ENCODE measurements around the gene PSORS1C1.

Gene PSORS1C1

DNA sequence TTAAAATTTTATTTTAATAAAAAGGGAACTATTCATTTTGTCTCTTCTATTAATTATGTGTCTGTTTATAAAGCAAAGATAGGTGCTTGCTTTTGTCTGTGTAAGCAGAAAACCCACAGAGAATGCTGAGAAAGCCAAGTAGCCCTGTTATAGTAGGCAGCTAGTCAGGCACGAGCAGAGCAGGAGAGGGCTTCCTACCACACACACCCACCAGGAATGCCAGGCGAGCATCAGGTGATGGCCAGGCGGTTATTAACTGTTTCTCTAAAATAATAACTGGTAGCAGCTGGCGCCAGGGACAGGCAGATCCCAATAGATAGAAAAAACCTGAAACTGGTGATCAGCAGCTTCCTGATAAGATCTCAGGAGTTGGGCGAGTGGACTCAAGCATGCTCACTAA lies 17.9 kb upstream of the PSORS1C1 start:
- DNase-seq, result no peak

DNA sequence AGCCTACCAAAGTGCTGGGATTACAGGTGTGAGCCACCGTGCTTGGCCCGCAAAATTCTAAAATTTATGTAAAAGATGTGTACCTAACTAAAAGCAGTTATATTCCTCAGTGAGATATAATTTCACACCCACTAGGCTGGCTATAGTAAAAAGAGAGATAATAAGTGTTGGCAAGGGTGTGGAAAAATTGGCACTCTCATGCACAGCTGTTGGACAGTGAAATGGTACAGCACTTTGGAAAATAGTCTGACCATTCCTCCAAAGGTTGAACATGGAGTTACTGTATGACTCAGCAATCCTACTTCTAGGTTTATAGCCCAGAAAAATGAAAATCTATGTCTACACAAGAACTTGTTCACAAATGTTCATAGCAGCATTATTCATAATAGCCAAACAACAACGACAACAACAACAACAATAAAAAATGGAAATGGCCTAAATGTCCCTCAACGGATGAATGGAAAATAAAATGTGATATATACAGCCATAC lies 16.1 kb upstream of the PSORS1C1 start:
- no peak for DNase-seq

DNA sequence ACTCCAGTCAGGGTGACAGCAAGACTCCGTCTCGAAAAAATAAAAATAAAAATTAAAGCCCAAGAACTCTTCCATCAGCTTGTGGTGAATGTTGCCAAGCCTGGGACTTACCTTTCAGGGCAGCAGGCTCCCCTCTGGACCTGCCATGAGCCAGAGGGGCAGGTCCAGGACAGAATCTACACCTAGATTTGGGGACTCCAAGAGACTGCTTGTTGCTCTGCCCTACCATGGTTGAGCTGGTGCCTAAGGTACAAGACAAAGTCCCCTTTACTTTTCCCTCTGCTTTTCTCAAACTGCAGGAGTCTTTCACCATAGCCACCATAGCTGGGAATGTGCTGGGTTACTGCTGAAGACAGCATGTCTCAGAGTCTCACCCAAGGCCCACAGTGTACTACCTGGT lies 11.5 kb upstream of the PSORS1C1 start:
- no peak for DNase-seq

DNA sequence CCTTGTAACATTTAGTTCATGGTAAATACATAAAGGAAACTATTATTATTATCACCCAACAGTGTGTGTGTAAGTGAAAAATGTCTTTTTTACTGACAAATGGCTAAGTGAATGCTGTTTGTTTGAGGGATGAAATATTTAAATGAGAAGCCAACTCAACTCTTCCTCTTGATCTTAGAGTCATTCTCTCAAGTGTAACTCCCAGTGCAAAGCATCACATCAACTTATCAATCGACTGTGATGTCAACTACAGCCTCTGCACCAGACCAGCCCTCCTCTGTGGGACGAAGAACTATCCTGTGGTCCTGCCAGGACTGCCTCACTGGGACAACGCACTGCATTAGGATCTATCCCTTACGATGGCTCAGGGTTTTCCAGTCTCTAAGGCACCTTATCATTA lies 7.5 kb upstream of the PSORS1C1 start:
- DNase-seq, result no peak

DNA sequence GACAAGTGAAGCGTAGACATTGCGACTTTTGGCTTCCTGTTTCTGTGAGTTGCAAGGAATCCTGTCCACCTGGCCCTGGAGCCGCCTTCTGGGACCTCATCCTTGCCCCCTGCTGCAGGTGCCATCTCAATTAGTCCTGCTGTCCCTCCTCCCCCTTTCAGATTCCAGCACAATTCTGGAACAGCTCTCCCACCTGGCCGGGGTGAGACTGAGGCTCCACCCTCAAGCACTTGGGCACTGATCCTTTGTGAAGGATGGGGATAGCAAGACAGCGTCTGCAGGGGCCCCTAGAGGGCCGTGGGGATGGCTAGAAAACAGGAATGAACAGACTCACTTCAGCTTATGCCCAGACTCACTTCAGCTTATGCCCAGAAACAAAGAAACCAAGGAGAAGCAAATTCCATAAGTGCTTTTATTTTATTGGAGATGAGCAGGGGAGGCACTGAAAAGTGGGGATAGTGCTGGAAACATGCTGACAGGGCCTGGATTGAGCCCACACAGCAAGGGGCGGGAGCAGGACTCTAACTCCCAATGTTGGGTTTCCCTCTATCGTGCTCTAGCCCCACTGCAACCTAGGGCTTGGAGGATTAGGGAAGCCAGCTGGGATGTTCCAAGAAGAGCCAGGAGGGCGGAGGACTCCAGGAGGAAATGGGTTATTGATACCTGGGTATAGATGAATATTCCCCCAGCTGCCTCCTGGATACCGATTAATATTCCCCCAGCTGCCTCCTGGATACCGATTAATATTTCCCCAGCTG lies 3.6 kb upstream of the PSORS1C1 start:
- DNase-seq, result no peak

DNA sequence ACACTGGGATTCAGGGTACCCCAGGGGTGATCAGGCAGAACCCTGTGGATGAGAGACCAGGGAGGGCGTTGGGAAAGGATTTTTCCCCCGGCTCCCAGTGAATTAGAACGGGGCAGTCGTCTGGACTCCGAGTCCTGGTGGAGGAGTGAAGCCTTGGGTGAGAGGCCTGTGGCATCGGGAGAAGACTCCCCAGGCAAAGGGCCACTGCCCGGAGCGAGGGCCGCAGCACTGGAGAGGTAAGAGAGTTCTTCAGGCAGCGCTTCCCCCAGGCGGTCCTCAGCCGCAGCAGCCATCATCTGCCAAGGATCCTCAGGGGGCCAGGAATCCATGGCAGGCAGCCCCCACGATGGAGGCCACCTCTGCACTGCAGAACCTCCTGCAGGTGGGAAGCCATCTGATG lies 2.9 kb upstream of the PSORS1C1 start:
- DNase-seq, result no peak

DNA sequence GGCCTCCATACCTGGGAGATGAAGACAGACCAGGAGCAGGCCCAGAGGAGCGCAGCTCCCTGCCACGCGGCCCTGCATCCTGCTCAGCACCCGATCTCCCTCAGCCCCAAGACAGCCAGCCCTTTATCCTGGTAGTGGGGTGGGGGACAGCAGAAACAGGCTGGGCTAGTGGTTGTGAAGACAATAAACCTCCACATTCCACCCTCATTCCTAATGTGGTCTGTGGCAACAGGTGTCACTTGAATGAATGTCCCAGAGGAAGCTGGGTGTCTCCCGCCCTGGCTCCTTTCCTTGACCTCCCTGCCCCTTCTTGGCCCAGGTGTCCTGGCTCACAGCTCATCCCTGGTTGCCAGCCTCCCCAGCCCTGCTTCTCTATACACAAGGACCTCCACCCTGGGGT lies 2.1 kb upstream of the PSORS1C1 start, which contains the start of gene C6orf15:
Gene C6orf15 (minus strand): TSS at position 98 of the 400 bp plus-strand sequence. CDS start 20 bp downstream, at position 78.
- DNase-seq, result no peak

DNA sequence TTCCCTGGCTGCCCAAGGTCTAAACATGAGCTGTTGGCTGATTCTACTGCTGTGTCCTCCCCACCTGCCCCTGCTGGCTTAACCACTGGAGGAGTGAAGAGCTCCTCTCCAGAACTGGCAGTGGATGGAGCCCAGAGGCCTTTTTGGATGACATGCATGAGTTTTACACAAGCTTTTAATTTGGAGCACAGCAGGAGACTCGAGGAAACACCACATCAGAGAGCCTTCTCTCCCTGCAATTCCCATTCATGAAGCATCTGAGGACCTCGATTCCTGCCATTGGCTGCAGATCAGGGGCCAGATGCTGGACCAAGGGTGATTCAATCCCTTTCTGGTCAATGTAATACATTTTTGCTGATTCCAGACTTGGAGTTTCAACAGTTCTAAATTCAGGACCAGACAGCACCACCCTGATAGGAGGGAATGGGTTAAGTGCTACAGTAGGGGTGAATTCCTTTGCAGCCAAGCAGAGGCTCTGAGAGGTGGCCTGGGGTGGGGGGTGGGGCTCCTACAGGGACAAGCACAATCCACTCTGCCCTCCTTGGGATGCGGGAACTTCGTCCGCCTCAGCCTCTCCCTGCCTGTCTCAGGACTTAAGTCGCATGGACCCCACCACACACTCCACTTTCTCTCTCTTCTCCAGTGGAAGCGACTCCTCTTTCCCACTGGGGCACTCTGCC lies 599 bp upstream of the PSORS1C1 start:
- DNase-seq, result no peak

DNA sequence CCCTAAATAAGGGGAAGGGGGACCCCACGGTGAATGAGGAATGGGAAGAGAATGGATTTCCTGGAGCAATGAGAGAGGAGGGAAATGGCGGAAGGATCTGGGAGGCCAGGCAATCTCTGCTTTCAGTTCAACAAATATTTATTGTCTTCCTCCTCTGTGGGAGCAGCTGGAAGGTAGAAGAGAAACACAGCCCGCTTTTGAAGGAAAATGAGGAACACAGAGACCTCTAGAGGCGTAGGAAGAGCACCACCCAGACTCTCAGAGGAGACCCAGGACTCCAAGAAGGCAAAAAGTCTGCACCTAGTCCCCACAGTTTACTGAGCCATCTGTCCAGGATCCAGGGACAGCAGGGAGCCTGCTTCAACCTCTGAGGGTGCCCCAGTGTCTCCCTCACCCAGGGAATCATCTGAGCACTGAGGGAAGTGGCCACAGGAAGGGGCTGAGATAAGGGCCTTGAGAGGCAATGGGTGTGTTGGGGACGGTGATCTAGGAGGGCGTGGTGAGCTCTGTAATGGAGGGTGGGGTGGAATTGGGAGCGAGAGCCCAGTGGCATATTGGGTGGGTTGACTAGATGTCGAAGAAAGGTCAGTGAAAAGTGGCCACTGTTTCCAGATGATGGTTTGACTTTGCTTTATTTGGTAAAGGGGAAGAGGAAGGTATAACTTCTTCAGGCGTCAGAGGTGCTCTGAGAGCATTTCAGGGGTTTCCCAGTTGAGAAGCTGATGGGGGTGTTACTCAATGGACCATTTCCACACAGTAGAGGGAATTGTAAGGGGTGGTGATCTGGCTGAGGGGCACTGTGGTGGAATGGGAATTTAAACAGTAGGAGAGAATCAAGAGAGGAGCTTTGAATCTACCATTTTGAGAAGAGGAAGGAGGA lies 610 bp downstream of the PSORS1C1 start:
- no peak for DNase-seq

DNA sequence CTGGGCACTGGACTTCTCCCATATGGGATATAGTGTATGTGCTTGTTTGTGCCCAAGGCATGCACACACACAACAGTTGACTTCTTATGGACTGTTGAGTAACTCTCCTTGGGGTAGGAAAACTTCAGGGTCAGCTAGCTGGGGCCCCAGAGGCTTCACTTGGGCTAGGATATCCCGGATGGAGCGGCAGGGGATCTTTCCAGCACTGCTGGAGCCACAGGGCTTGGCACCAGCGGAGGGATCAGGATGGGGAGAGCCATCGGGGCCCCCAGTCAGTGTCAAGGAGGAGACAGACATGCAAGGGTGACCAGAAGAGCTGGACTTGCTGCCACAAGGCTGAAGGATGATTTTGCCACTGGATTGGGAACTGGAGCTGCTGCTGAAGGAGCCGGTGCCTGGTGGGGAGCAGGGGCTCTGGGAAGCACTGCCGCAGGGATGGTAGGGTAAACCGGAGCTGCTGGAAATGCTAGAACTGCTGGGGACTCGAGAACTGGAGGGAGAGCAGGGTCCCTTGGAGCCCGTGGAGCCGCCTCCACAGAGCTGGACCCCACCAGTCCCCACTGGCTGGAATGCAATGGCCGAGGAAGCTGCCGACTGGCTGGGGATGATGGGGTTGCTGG lies 1.5 kb downstream of the PSORS1C1 start:
- DNase-seq, result no peak

DNA sequence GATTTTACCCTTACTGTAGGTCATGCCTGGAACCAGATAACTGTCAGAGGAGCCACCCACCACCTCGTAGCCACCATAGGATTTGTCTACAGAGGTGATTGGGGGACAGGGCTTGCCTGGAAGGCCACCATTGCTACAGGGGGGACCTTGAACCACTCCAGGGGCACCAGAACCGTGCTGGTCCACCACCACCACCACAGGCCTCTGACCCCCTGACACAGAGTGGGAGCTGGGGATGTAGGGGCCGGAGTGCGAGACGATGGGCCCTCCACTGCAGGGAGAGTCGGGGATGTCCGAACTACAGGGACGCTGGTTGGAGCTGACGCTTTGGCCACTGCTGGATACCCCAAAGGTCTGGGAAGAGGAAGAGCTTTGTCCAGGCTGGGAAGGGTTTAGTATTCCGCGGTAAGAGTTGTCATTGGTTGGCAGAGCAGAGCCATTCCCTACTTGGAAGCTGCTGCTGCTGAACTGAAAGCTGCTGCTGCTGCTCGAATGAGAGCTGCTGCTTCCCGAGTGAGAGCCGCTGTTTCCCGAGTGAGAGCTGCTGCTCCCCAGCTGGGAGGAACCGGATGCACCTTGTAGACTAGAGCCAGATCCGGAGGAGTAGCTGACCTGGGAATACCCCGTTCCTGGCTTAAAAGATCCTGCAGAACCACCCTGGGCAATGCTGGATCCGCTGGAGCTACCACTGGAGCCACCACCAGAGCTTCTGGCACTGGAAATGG lies 2.2 kb downstream of the PSORS1C1 start:
- DNase-seq, result no peak

DNA sequence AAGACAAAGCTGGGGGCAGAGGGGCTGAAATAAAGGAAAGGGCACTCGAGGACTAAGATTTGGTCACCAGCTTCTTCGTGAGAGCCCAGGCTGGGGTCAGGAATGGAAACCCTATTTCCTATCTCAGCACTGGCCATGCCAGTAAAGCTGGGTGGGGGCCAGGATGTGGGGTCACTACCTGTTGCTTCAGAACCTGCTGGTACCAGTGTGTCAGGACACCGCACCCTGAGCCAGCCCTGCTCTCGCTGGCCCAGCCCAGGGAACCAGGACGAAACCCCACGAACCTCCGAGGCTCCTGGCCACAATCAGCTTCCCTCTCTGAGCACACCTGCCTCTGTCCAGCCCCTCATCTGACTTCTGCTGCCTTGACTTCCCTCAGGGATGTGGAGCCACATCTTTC lies 3.6 kb downstream of the PSORS1C1 start:
- DNase-seq, result no peak

DNA sequence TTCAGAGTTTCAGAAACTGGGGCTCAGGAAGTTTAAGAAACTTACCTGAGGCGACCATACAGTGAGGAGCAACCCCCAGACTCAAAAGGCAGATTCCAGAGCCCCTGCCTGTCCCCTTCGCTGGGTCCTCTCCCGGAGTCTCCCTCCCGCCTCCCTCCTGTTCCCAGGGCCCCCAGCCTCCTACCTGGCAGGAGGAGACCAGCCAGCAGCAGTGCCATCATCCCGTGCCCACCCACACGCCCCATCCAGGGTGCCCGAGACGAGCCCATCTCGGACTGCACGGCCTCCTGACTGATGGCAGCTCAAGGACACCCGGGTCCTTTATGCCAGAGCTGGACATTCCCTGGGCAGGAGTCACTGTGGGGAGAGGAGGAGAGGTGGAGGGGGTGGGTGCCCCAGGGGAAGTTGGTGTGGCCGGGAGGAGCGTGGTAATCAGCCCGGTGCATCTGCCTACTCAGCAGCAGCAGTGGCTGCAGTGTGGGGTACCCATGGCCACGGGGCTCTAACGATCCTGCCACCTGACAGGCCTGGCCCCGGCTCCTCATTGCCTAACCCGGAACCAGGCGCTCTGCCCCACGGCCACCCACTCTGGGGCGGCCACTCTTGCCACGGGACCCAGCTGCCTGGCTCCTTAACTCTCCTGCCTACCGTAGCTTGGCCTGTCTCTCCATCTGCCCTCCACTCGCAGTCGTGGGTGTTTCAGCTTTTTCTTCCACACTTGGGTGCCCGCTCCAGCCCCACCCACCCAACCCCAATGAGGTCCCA lies 5.7 kb downstream of the PSORS1C1 start, which contains the start of gene CDSN:
Gene CDSN (minus strand): TSS at position 296 of the 765 bp plus-strand sequence. CDS start 27 bp downstream, at position 269.
- no peak for DNase-seq

DNA sequence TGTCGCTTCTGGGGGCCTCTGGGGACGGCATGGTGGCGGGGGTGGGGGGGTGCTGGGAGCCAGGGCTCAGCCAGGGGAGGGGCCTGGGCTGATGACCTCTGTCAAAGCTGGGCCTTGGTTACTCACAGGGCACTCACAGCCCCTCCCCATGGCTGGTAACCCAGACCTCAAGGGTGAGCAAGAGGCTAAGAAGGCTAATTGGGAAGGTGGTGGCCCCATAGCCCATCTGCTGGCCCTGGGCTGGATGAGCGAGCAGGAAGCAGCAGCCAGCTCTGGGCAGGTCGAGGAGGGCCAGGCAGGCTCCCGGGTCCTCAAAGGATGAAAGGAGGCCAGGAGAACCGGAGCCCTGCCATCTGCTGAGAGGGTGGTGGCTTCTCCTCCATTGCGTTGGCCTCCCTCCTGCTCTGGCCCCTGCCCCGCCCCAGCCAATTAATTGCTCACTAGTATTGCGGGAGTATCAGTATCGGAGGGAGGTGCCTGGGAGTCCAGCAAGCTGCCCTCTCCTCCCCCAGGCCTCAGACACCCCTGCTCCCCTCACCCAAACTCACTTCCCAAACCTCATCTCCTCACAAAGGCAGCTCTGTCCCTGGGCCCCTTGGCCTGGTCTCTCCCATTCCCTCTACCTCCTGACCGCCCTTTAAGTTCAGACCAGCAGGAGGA lies 6.7 kb downstream of the PSORS1C1 start:
- no peak for DNase-seq

DNA sequence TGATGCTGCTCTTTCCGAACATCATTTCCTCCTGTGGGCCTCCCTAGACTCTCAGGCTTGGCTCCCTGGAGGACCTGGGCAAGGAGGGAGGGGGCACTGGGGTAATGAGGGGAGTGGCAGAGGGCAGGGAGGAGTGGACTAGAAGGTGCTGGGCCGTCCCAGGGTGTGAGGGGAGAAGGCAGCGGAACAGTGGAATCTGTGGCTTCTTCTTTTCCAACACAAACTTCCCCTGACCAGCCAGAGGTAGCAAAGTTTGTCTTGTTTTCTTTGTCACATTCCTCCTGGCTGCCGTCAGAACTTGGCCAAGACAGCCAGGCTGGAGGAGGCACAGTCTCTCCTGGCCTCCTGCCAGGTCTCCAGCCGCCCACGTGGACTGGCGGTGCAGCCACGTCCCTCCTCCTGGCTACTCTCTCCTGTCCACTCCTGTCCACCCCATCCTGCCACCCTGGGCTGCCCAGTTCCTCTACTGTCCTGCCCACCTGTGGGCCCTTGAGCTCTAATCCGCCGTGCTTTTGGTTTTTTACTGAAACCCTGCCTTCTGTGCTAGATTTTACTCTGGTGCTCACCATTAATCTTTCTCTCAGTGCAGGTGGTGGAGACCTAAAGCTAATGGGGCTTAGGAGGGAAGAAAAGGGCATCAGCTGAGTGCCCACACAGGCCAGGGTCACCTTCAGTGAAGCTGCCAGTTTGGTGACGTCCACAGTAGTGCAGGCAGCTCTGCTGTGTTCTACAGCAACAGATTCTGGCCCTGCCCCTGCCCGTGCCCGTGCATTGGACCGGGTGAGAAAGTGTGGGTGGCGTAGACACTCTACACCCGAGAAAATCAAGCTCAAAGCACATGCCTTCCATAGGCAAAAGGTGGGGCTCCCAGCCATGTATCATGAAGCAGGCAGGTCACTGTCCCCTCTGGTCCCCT lies 8.4 kb downstream of the PSORS1C1 start:
- DNase-seq, result no peak

DNA sequence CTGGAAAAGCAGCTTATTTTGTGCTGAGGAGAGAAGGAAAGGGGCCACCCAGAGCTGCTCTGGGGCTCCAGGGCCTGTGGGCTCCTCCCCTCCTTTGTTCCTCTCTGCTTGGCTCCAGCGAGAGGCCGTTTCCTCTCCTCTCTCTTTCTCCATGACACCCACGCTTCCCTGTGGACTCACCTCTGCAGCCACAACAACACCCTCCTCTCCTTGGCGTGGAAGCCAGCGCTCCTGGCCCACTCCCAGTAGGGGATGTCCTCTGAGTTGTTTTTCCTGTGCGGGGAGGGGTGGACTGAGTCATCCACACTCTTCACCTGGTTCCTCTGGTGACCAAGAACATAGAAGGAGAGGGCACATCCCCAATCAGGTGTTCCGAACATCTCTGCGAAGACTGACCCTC lies 10.6 kb downstream of the PSORS1C1 start:
- no peak for DNase-seq

DNA sequence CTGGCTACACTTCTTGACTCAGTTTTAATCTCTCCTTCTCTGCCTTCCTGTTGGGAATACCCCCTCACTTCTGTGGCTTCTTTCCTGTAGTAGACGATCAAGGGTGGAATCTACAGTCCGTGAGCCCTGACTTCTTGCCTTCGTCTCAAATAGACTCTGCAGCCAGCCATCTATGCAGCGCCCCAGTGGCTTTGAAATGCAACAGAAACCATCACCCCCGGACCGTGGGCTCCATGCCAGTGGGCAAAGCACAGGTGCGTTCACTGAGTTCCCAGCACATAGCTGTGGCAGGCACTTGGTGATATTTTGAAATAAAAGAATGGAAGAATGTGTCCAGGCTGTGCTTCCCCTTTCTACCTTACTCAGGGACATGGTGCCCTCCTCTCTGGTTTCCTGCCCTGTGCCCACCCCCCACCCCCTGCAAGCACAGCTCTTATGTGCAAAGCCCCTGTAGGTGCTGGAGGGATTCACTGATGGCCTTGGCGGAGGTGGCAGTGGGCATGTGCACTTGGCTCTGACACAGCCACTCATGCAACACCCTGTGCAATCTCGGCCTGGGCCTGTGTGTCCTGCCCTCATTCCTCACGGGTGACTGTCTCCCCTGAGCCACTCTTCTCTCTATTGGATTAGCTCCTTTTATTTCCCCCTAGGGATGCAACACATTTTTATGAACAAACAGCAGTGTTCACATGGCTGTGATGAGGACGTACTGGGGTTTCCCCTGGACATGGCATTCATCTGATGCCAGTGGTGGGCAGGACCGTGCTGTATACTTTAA lies 11.2 kb downstream of the PSORS1C1 start:
- no peak for DNase-seq

DNA sequence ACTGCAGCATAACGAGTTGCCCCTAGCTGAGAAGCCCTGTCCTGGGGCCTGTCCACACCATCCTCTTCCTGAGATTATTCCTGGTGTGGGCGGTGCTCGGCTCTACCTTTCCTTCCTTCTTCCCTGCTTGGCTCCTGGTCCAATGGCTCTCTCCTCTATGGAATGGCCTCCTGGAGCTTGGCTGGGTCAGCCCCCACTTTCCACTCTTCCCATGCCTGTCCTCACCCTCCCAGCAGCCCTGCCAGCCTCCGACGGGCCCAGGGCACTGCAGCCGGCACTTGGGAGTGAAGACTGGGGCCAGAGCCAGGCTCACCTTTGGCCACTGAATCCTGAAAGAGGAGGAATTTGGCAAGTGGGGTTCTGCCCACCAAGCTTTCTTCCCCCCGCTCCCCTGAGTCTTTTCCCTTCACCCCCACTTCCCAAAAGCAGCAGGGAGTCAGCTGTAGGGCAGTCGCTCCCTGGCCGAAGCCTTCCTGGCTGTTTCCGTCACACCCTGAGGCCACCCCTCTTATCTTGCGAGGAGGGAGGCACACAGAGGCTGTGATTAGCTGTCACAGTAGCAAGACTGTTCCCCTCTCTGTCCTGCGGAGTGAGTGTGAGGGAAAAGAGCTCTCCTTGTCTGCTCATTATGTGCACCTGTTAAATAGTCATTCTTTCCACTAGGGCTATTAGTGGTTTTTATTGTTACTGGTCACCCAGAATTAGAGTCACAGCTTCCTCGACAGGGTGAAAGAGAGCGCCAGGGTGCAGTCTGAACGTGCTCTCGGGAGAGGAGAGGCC lies 12.0 kb downstream of the PSORS1C1 start:
- no peak for DNase-seq

Measured in activated CD8-positive, alpha-beta memory T cell treated with anti-CD3 and anti-CD28 coated beads, Interleukin-2, amount 50 U/mL, for 48 hours (primary cell).